Measurements from ENCODE around the gene FTH1.

DNA sequence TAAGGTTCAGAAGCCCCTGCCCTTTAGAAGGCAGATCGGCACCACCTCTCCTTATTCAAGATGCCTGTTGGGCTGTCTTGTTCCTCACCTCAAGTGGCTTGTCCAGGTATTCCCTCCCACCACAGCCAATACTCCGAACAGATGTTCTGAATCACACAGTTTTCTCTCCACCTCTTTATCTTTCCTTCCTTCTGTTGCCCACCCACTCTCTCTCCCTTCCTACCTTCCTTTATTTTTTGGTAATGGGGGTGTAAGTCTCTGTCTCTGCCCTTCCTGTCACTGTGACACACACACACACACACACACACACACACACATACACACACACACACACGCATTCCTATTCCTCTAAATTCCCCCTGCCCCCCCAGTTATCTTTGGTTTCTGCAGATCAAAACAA is 8.8 kb downstream of the FTH1 start:
- TF ChIP-seq, protein P1, sequence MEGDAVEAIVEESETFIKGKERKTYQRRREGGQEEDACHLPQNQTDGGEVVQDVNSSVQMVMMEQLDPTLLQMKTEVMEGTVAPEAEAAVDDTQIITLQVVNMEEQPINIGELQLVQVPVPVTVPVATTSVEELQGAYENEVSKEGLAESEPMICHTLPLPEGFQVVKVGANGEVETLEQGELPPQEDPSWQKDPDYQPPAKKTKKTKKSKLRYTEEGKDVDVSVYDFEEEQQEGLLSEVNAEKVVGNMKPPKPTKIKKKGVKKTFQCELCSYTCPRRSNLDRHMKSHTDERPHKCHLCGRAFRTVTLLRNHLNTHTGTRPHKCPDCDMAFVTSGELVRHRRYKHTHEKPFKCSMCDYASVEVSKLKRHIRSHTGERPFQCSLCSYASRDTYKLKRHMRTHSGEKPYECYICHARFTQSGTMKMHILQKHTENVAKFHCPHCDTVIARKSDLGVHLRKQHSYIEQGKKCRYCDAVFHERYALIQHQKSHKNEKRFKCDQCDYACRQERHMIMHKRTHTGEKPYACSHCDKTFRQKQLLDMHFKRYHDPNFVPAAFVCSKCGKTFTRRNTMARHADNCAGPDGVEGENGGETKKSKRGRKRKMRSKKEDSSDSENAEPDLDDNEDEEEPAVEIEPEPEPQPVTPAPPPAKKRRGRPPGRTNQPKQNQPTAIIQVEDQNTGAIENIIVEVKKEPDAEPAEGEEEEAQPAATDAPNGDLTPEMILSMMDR (IDR thresholded peaks at IDR 0.05), result no peak
- TF ChIP-seq POLR2AphosphoS5 (IDR thresholded peaks at IDR 0.05; ENCODE audit: low read depth, low read length), result no peak
- TF ChIP-seq TAF1 (IDR thresholded peaks at IDR 0.05; ENCODE audit: borderline replicate concordance, low read depth, low read length), result no peak
- no peak for TF ChIP-seq RAD21 (IDR thresholded peaks at IDR 0.05; ENCODE audit: low read length)
- TF ChIP-seq YY1 (IDR thresholded peaks at IDR 0.05; ENCODE audit: low read depth), result no peak
- TF ChIP-seq SIN3A (IDR thresholded peaks at IDR 0.05; ENCODE audit: borderline replicate concordance, low read depth, low read length), result no peak
- TF ChIP-seq JUND (IDR thresholded peaks at IDR 0.05), result no peak
- TF ChIP-seq GABPA (IDR thresholded peaks at IDR 0.05; ENCODE audit: low read depth), result no peak
- TF ChIP-seq MXI1 (IDR thresholded peaks at IDR 0.05; ENCODE audit: low read depth, low read length), result no peak
- TF ChIP-seq, protein P2, sequence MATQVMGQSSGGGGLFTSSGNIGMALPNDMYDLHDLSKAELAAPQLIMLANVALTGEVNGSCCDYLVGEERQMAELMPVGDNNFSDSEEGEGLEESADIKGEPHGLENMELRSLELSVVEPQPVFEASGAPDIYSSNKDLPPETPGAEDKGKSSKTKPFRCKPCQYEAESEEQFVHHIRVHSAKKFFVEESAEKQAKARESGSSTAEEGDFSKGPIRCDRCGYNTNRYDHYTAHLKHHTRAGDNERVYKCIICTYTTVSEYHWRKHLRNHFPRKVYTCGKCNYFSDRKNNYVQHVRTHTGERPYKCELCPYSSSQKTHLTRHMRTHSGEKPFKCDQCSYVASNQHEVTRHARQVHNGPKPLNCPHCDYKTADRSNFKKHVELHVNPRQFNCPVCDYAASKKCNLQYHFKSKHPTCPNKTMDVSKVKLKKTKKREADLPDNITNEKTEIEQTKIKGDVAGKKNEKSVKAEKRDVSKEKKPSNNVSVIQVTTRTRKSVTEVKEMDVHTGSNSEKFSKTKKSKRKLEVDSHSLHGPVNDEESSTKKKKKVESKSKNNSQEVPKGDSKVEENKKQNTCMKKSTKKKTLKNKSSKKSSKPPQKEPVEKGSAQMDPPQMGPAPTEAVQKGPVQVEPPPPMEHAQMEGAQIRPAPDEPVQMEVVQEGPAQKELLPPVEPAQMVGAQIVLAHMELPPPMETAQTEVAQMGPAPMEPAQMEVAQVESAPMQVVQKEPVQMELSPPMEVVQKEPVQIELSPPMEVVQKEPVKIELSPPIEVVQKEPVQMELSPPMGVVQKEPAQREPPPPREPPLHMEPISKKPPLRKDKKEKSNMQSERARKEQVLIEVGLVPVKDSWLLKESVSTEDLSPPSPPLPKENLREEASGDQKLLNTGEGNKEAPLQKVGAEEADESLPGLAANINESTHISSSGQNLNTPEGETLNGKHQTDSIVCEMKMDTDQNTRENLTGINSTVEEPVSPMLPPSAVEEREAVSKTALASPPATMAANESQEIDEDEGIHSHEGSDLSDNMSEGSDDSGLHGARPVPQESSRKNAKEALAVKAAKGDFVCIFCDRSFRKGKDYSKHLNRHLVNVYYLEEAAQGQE (IDR thresholded peaks at IDR 0.05; ENCODE audit: low read depth, low read length), result no peak
- TF ChIP-seq GATA2 (CRISPR knock-in tag; IDR thresholded peaks at IDR 0.05), result no peak
